KMS-11 (cell line): ENCODE data around the gene CXCL6.

Source experiments
- H2AFZ ChIP-seq: fragments of 200-600 bp; sonication (generic); 2 replicates; pipeline ENCODE4 v1.6.1; 2016; ENCODE audit warnings: antibody characterized with exemption, mixed run types, low read depth
- H3K27ac ChIP-seq: fragments of 200-600 bp; sonication (generic); 2 replicates; pipeline ENCODE4 v1.6.1; 2016; ENCODE audit warnings: mild to moderate bottlenecking, mixed run types
- H3K27me3 ChIP-seq: fragments of 200-600 bp; sonication (generic); 2 replicates; pipeline ENCODE4 v1.6.1; 2017; ENCODE audit warnings: mild to moderate bottlenecking, low read depth, mixed run types, moderate library complexity; ENCODE audit not compliant: insufficient read depth
- H3K36me3 ChIP-seq: fragments of 200-600 bp; sonication (generic); 2 replicates; pipeline ENCODE4 v1.6.1; 2017; ENCODE audit warnings: mild to moderate bottlenecking, mixed run types; ENCODE audit not compliant: insufficient read depth
- H3K4me1 ChIP-seq: fragments of 200-600 bp; sonication (generic); 2 replicates; pipeline ENCODE4 v1.6.1; 2016; ENCODE audit warnings: mild to moderate bottlenecking, low read depth, mixed run types; ENCODE audit not compliant: poor library complexity, severe bottlenecking
- H3K4me2 ChIP-seq: fragments of 200-600 bp; sonication (generic); 2 replicates; pipeline ENCODE4 v1.7.0; 2016; ENCODE audit warnings: mild to moderate bottlenecking, mixed run types
- H3K4me3 ChIP-seq: fragments of 200-600 bp; sonication (generic); IDR thresholded peaks from 2 replicates; pipeline ENCODE4 v1.6.1; 2017; ENCODE audit warnings: low read depth, low read length, mixed read lengths; ENCODE audit not compliant: insufficient read depth
- H3K79me2 ChIP-seq: fragments of 200-600 bp; sonication (generic); 2 replicates; pipeline ENCODE4 v1.6.1; 2016; ENCODE audit warnings: low read depth, mixed run types; ENCODE audit not compliant: insufficient read depth
- H3K9ac ChIP-seq: fragments of 200-600 bp; sonication (generic); 2 replicates; pipeline ENCODE4 v1.6.1; 2016; ENCODE audit warnings: mild to moderate bottlenecking, mixed run types
- H4K20me1 ChIP-seq: fragments of 200-600 bp; sonication (generic); 2 replicates; pipeline ENCODE4 v1.6.1; 2016; ENCODE audit warnings: mild to moderate bottlenecking, mixed run types; ENCODE audit not compliant: insufficient read depth
- CTCF ChIP-seq: fragments of 200-600 bp; sonication (generic); conservative IDR thresholded peaks from 2 replicates; pipeline ENCODE4 v1.6.1; 2017; ENCODE audit warnings: low read depth, mild to moderate bottlenecking, antibody characterized with exemption, low read length, moderate library complexity, mixed read lengths

Gene CXCL6

GRCh38 chr4:73853718-73854473 is 17.4 kb downstream of the CXCL6 start:
- no peaks in the 10 kb centered on the region for H3K27me3 ChIP-seq
- no peaks in the 10 kb centered on the region for H3K36me3 ChIP-seq
- no peak overlapping the region for H3K4me3 ChIP-seq
- H3K4me1 ChIP-seq: no peaks in the 10 kb centered on the region
- H4K20me1 ChIP-seq: no peaks in the 10 kb centered on the region
- no peak for TF ChIP-seq CTCF
- H3K9ac ChIP-seq: no peak overlapping the region
- H3K27ac ChIP-seq: no peak overlapping the region
- no peak overlapping the region for H3K4me2 ChIP-seq
- H2AFZ ChIP-seq: no peak overlapping the region
- H3K79me2 ChIP-seq: no peaks in the 10 kb centered on the region

- H3K4me2 ChIP-seq: no peak overlapping the region
- H3K36me3 ChIP-seq: no peaks in the 10 kb centered on the region
- no peak for TF ChIP-seq CTCF
- H2AFZ ChIP-seq: no peak overlapping the region
- no peaks in the 10 kb centered on the region for H3K79me2 ChIP-seq
- no peak overlapping the region for H3K9ac ChIP-seq
- no peak overlapping the region for H3K4me3 ChIP-seq
- H4K20me1 ChIP-seq: no peaks in the 10 kb centered on the region
- H3K4me1 ChIP-seq: no peaks in the 10 kb centered on the region
- no peaks in the 10 kb centered on the region for H3K27me3 ChIP-seq
- no peak overlapping the region for H3K27ac ChIP-seq
These were observed 18.9 kb downstream of the CXCL6 start for GRCh38 chr4:73855406-73855805.

- Histone ChIP-seq H3K27ac (no peak overlapping the region), H2AFZ (no peak overlapping the region), H3K4me2 (no peak overlapping the region), H3K4me1 (no peaks in the 10 kb centered on the region), H4K20me1 (no peaks in the 10 kb centered on the region), H3K9ac (no peak overlapping the region), H3K79me2 (no peaks in the 10 kb centered on the region), H3K4me3 (no peak overlapping the region), H3K36me3 (no peaks in the 10 kb centered on the region), H3K27me3 (no peaks in the 10 kb centered on the region)
- TF ChIP-seq CTCF: no peak
These were observed 20.0 kb downstream of the CXCL6 start for GRCh38 chr4:73856518-73856917.

- Histone ChIP-seq H4K20me1 (no peaks in the 10 kb centered on the region), H3K4me2 (no peak overlapping the region), H3K79me2 (no peaks in the 10 kb centered on the region), H3K4me1 (peaks cover 9% of the 10 kb centered on the region), H3K9ac (no peak overlapping the region), H3K36me3 (no peaks in the 10 kb centered on the region), H3K27ac (no peak overlapping the region), H2AFZ (no peak overlapping the region), H3K27me3 (no peaks in the 10 kb centered on the region), H3K4me3 (no peak overlapping the region)
- TF ChIP-seq CTCF: no peak
These were observed 23.2 kb downstream of the CXCL6 start for GRCh38 chr4:73859614-73860088.
